Activated CD4-positive, CD25-positive, alpha-beta regulatory T cell (primary cell): Measurements from ENCODE around the gene FRMD4A.
"Not testable (repeated sequence)": the region's sequence is repeated elsewhere in the genome, so short reads cannot be mapped to it uniquely, and the experiment has no call there.

ENCODE experiments used
- DNase-seq, 4 experiments: peaks; one replicate each; lab custom pipeline; 2025; lab: John Stamatoyannopoulos, UW

The FRMD4A gene

GRCh38 chr10:13984647-13985155 is 346.0 kb downstream of the FRMD4A start:
- DNase-seq: no peak

DNA sequence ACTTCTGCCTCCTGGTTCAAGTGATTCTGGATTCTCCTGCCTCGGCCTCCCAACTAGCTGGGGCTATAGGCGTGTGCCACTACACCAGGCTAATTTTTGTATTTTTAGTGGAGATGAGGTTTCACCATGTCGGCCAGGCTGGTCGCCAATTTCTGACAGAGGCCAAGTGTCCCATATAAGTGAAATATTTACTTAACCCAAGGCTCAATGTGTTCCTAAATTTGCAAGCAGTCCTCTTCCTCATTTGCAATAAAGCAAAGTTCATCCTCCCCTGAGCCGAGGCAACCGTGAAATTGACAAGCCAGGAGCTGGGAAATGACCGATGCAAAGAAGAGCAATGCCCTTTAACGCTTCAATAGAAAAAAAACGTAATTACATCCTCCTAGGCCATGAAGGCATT is 347.7 kb downstream of the FRMD4A start:
- DNase-seq: no peak

DNA sequence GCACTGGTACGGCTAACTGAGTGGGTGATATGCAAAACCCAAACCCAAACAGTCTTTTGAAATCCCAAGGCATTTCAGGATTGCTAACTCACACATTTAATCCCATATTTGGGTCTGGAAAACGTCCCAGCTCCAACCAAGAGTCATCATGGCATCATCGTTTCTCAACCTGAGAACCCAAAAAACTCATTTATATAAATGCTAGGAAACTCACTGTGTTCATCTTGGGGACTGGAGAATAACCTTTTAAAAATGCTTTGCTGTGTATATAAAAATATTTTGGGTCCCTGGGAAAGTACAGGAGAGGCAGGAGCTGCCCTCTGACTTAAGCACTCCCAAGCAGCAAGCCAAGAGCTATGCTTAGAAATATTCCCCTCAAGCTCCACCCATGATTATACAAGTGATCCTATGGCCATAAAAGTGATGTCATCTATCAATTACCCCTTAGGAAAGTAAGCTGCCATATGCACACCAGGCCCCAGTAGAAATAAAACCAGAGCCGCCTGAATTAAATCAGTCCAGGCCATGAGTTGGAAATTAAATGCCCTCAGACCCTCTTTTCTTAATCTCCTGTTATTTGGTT is 352.1 kb downstream of the FRMD4A start:
- no peak for DNase-seq

GRCh38 chr10:13977861-13978532 is 352.7 kb downstream of the FRMD4A start:
- no peak for DNase-seq

GRCh38 chr10:13973742-13974141 is 357.0 kb downstream of the FRMD4A start:
- DNase-seq: no peak

- no peak for DNase-seq
Observed at GRCh38 chr10:13972609-13973008, 358.1 kb downstream of the FRMD4A start.

GRCh38 chr10:13971601-13972475 is 358.9 kb downstream of the FRMD4A start:
- DNase-seq: no peak

GRCh38 chr10:13970957-13971353 is 359.8 kb downstream of the FRMD4A start:
- DNase-seq: no peak

DNA sequence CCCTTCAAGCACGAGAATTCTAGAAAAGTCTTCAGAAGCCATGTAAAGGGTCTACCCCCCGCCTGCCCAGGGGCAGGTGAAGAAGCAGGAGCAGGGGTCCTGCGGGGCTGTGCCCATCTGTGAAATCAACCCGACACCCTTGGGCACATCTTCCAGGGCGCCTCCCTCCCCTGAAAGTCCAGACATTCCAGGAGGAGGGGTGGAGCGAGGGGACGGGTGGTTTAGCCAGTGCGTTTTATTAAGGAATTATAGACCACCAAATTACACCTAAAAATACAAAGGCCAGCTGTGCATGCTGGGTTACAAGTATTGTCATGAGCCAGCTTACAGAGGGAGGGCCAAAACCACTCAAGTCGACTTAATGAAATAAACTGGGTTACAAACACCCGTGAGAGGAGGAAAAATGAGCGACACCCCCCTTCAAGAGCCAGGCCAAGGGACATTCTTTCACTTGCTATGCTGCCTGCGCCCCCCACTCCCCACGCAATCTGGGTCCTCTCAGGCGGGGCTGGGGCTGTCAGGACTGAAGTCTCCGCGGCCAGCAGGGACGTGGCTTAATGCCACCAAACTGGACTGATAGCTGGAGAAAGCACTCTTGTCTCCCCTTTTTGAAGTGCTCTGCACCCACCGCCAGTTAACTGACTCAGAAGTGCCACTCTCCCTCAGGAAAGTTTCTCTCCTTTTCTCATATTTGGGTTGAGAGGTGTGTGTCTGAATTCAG is 360.3 kb downstream of the FRMD4A start:
- no peak for DNase-seq

DNA sequence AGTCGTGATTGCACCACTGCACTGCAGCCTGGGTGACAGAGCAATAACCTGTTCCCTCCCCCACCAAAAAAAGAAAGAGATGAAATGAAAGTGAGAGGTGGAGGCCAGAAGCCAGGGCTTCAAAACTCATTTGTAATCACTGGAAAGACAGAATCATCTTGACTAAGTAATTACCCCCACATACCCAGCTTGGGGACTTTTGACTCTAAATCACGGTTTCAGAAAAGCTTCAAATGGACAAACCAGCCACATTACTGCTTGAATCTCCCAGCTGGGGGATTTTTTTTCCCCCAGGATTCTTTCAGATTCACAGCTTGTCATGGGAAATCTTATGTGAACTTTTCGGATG is 361.0 kb downstream of the FRMD4A start:
- no peak for DNase-seq

GRCh38 chr10:13969118-13969791 is 361.5 kb downstream of the FRMD4A start:
- DNase-seq: no peak

GRCh38 chr10:13961853-13962252 is 368.9 kb downstream of the FRMD4A start:
- DNase-seq: no peak

GRCh38 chr10:13961097-13961496 is 369.6 kb downstream of the FRMD4A start:
- no peak for DNase-seq

DNA sequence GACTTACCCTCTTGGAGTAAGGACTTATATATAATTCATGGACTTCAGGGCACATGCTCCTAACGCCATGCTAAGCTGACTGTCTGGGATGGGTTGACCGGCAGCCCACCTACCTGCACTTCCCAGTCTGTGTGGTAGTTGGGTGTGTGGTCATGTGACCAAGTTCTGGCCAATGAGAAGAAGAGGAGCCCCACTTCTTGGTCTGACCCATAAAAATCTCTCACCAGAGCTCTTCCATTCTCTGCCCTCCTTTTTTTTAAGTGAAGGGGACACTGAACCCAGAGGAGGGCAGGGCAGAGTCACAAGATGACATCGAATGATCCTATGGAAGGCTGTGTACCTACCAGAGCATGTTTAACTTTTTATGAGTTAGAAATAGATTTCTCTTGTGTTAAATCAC is 370.1 kb downstream of the FRMD4A start:
- no peak for DNase-seq

DNA sequence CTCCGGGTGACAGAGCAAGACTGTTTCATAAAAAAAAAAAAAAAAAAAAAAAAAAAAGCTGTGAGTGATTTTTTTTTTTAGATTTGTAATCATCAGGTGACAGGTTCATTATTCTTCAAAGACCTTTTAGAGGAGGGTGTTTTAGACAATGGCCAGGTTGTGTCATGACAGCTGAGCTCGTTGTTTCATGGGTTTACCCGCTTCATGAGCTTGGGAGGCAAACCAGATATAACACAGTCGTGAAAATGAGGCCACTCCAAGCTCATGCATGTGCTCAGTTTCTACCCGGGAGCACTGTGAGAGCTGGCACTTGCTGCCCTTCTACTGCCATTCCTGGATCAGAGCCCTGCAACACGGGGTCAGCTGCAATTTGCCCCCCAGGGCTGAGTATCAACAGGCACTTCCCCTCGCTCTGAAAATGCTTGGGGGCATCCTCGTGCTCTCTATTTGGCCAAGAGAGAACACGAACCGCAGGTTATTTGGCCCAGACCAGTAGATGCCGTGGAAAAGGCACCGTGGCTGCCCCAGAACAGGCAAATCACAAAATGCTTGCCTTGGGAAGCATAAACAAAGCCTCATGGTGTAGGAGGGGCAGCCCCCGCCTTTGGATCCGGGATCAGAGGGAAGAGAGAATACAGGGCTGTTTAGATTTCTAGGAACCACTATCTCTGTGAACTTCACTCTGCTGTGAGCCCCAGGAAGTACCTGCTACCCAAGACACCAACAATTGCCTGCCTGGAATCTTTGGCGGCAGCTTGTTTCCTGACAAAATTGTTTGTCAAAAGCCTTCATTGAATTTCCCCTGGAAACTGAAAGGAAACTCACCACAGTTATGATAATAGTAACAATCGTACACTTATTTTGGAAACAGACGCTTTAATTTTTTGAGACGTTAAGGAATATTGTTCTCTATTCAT is 371.0 kb downstream of the FRMD4A start:
- DNase-seq: no peak

DNA sequence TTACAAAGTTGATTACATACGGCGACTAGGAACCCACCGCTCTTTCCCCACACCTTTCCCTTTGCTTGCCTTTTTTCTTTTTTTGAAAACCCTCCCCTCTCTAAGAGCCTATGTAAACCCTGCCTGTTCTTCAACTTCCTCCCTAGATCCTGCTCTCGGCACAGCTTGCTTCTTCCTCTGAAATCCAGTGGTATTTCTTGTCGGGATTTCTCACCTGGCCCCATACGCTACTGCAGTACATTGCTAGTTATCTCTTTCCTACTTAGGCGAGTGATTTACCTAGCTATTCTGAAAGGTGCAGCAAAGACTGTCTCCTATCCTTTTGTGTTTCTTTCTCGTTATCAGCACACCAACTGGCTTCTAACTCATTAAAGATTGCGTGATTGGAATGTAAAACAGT is 372.9 kb downstream of the FRMD4A start:
- DNase-seq: no peak

GRCh38 chr10:13956826-13957225 is 373.9 kb downstream of the FRMD4A start:
- DNase-seq: no peak

DNA sequence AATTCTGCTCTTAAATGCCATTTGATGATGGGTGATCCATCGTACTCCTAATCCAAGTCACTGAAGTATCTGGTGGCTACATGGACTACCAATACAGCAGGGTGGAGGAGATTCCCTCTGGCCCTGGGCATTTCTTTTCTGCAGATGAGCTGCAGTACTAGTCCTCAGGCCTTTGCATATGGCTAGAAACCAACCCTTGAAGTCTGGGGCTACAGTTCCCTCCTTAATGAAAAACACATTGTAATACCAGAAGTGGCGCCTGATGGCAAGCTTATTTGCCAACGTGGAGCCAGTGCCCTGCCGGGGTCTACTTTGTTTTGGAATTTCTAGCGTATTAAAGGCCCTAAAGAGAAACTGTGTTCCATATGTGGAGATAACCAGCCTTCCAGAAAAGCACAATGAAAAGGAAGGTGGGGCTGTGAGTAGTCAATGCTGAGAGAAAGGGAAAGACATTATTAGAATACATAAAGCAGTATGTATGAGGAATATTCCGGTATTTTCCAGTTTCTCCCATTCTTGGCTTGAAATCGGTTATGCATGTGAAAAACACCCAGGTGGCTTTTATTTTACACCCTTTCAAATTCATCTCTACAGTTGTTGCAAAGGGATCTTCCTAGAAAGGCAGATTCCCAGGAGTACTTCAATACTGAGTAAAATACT is 375.2 kb downstream of the FRMD4A start:
- no peak for DNase-seq

DNA sequence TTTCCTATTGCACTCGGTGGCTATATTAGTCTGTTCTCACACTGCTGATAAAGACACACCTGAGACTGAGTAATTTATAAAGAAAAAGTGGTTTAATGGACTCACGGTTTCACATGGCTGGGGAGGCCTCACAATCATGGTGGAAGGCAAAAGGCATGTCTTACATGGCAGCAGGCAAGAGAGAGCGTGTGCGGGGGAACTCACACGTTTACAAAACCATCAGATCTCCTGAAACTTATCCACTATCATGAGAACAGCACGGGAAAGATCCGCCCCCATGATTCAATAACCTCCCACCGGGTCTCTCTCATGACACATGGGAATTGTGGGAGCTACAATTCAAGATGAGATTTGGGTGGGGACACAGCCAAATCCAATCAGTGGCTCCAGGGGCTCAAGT is 376.5 kb downstream of the FRMD4A start:
- not testable (repeated sequence) for DNase-seq

DNA sequence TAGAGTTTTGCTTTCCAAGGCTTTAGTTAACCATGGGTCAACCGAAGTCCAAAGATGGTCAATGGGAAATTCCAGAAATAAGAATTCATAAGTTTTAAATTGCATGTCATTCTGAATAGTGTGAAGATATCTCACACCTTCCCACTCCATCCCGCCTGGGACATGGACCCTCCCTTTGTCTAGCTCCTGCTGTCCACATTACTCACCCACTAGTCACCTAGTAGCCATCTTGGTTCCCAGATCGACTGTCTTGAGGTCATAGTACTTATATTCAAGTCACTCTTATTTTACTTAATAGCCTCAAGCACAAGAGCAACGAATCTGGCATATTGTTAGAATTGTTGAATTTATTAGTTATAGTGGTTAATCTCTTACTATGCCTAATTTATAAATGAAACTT is 377.4 kb downstream of the FRMD4A start:
- DNase-seq: no peak
